Keratinocyte (primary cell): ENCODE results near the gene MXRA8. TPM values are rescaled to one million over a fixed set of nuclear protein-coding genes. Genes with fewer than 3 reads are reported as not detected.

ENCODE experiments used
- DNase-seq: peaks from one replicate; pipeline ENCODE4 v3.0.0-alpha.2; 2011; ENCODE audit warnings: low read depth, missing footprints, low spot score
- FAIRE-seq: peaks from 2 replicates; lab custom pipeline; 2011; peaks lifted over from hg19 to GRCh38; lab: Jason Lieb, UNC
- H2AFZ ChIP-seq: 2 replicates; pipeline ENCODE4 v1.6.0; 2012; ENCODE audit warnings: low read length, control low read depth, inconsistent platforms; ENCODE audit not compliant: control insufficient read depth
- H3K27ac ChIP-seq: 2 replicates; pipeline ENCODE4 v1.5.1; 2011; ENCODE audit warnings: low read length; ENCODE audit not compliant: control insufficient read depth, insufficient read depth
- H3K27me3 ChIP-seq: 3 replicates; pipeline ENCODE4 v1.6.0; 2011; ENCODE audit warnings: low read length; ENCODE audit not compliant: control insufficient read depth, insufficient read depth; ENCODE audit errors: extremely low read depth
- H3K36me3 ChIP-seq, 2 experiments: 2 replicates in 1 of 2; 3 replicates in 1 of 2; pipeline ENCODE4 v1.5.1; 2011; ENCODE audit warnings: low read length in 2 of 2, mild to moderate bottlenecking in 1 of 2; ENCODE audit not compliant: control insufficient read depth in 2 of 2, insufficient read depth in 2 of 2; ENCODE audit errors: extremely low read depth in 1 of 2
- H3K4me1 ChIP-seq: 3 replicates; pipeline ENCODE4 v1.5.1; 2011; ENCODE audit warnings: low read length; ENCODE audit not compliant: control insufficient read depth, insufficient read depth; ENCODE audit errors: extremely low read depth
- H3K4me2 ChIP-seq: 3 replicates; pipeline ENCODE4 v1.6.0; 2011; ENCODE audit warnings: low read depth, low read length; ENCODE audit not compliant: control insufficient read depth, insufficient read depth; ENCODE audit errors: extremely low read depth
- H3K4me3 ChIP-seq, 3 experiments: fragments of 200-600 bp in 1 of 3; sonication (generic) in 1 of 3; 2 replicates in 2 of 3; 3 replicates in 1 of 3; pipeline ENCODE4 v1.5.1; 2011 to 2016; ENCODE audit warnings: low read length in 3 of 3, mild to moderate bottlenecking in 3 of 3, control low read depth in 2 of 3, inconsistent platforms in 1 of 3, low read depth in 1 of 3, mixed read lengths in 1 of 3, mixed run types in 1 of 3, moderate library complexity in 1 of 3; ENCODE audit not compliant: control insufficient read depth in 2 of 3, insufficient read depth in 2 of 3; ENCODE audit errors: extremely low read depth in 1 of 3
- H3K79me2 ChIP-seq: 2 replicates; pipeline ENCODE4 v1.6.0; 2012; ENCODE audit warnings: low read length; ENCODE audit not compliant: control insufficient read depth, insufficient read depth
- H3K9ac ChIP-seq: 3 replicates; pipeline ENCODE4 v1.6.0; 2011; ENCODE audit warnings: low read length; ENCODE audit not compliant: control insufficient read depth, insufficient read depth; ENCODE audit errors: extremely low read depth
- H3K9me1 ChIP-seq: 3 replicates; pipeline ENCODE4 v1.6.0; 2011; ENCODE audit warnings: low read length; ENCODE audit not compliant: control insufficient read depth, insufficient read depth; ENCODE audit errors: extremely low read depth
- H3K9me3 ChIP-seq: 2 replicates; pipeline ENCODE4 v1.5.1; 2012; ENCODE audit warnings: low read depth, low read length; ENCODE audit not compliant: control insufficient read depth
- H4K20me1 ChIP-seq: 3 replicates; pipeline ENCODE4 v1.6.0; 2011; ENCODE audit warnings: low read length; ENCODE audit not compliant: control insufficient read depth, insufficient read depth; ENCODE audit errors: extremely low read depth
- EZH2 ChIP-seq: IDR thresholded peaks from one replicate; pipeline ENCODE4 v1.6.1; 2012; ENCODE audit warnings: inconsistent platforms, mild to moderate bottlenecking, low read length, moderate library complexity
- dilution Hi-C: fragments of 300-500 bp; cut with MboI; formaldehyde crosslinking; loops from one replicate; pipeline ENCODE4 v1.7.0; 2020; ENCODE audit warnings: low sequenced_read_pairs; ENCODE audit not compliant: extremely low pct_ligation_motif_present
- polyA plus RNA-seq, 5 experiments: library from polyadenylated mRNA; depleted of rRNA in 3 of 5; stranded (reverse) in 3 of 5; stranded (forward) in 1 of 5; unstranded in 1 of 5; fragments of >200 nt; gene quantifications; 1 replicate in 1 of 5; 2 replicates in 3 of 5; 3 replicates in 1 of 5; pipeline versions ENCODE4 v1.2.1 to v1.2.3, GENCODE V29; 2011 to 2012; ENCODE audit warnings: missing spikeins in 2 of 5, low read depth in 1 of 5, low replicate concordance in 1 of 5
- TF ChIP-seq, protein P1 (sequence below), 3 experiments: IDR thresholded peaks in 1 of 3; conservative IDR thresholded peaks in 1 of 3; optimal IDR thresholded peaks in 1 of 3; 2 replicates in 2 of 3; 3 replicates in 1 of 3; pipeline versions ENCODE3 to v1.5.1; 2011; ENCODE audit warnings: low read length in 3 of 3, mild to moderate bottlenecking in 3 of 3, moderate library complexity in 2 of 3, control low read depth in 1 of 3, inconsistent platforms in 1 of 3; ENCODE audit not compliant: insufficient read depth in 2 of 3; ENCODE audit errors: extremely low read depth in 1 of 3

MXRA8 gene
- polyA plus RNA-seq, 1 donor (not counting 4 experiments of a cell fraction or from before 2014, with no cell fraction given) = not detected

DNA sequence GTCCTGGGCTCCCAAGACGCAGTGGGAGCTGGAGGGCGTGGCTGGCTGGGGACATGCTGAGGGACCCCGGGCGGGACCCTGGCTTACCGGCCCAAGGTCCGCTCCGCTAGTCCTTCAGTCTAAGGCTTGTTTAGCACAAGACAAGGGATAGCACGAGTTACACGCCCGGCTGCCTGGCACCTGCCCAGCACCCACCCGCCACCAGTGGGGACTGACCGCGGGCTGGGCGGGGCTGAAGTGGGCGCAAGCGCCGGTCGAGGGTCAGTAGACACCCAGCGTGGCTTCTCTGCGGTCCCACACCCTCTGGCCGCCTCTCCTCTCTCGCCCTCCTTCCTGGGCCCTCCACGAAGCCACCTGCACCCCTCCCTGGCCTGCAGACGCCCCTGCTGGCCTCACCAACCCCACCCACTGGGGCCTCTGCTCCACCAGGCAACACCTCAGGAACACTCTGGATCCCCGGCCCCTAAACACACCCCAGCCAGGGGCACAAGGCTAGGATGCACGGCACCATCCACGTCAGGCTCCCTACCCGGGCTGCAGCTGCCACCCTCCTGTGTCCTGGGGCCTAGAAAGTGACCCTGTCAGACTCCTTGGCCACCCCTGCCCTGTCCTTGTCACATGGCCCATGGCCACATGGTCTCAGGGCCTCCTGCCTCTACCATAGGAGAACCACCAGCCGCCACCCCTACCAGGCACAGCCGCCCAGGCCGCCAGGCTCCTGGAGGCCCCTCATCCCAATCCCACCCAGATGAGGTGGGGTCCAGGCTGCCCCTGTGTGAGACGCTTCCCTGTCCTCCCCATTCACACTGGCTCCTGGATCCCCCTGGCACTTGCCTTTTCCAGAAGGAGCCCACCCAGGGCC lies 21.2 kb downstream of the MXRA8 start:
- Histone ChIP-seq H3K79me2 (peaks cover 16% of the 10 kb centered on the region), H3K27ac (no peak overlapping the region), H4K20me1 (peaks cover 38% of the 10 kb centered on the region), H3K4me1 (peaks cover 23% of the 10 kb centered on the region), H3K9me1 (no peaks in the 10 kb centered on the region), H3K27me3 (peaks cover 5% of the 10 kb centered on the region), H2AFZ (no peak overlapping the region), H3K36me3 (peaks cover 13 to 30% of the 10 kb centered on the region in 2 experiments), H3K4me3 (no peak overlapping the region), H3K4me2 (no peak overlapping the region), H3K9ac (no peak overlapping the region), H3K9me3 (no peaks in the 10 kb centered on the region)
- dilution Hi-C loops = no loop called here
- FAIRE-seq (no peak), DNase-seq (no peak)
- TF ChIP-seq, protein P1, sequence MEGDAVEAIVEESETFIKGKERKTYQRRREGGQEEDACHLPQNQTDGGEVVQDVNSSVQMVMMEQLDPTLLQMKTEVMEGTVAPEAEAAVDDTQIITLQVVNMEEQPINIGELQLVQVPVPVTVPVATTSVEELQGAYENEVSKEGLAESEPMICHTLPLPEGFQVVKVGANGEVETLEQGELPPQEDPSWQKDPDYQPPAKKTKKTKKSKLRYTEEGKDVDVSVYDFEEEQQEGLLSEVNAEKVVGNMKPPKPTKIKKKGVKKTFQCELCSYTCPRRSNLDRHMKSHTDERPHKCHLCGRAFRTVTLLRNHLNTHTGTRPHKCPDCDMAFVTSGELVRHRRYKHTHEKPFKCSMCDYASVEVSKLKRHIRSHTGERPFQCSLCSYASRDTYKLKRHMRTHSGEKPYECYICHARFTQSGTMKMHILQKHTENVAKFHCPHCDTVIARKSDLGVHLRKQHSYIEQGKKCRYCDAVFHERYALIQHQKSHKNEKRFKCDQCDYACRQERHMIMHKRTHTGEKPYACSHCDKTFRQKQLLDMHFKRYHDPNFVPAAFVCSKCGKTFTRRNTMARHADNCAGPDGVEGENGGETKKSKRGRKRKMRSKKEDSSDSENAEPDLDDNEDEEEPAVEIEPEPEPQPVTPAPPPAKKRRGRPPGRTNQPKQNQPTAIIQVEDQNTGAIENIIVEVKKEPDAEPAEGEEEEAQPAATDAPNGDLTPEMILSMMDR (optimal IDR thresholded peaks at IDR 0.05 in 1 of 3, IDR thresholded peaks at IDR 0.05 in 1 of 3, conservative IDR thresholded peaks at IDR 0.05 in 1 of 3; ENCODE audit: extremely low read depth in 1 of 3, insufficient read depth in 2 of 3, low read length in 3 of 3) = no peak
- TF ChIP-seq EZH2 = no peak

DNA sequence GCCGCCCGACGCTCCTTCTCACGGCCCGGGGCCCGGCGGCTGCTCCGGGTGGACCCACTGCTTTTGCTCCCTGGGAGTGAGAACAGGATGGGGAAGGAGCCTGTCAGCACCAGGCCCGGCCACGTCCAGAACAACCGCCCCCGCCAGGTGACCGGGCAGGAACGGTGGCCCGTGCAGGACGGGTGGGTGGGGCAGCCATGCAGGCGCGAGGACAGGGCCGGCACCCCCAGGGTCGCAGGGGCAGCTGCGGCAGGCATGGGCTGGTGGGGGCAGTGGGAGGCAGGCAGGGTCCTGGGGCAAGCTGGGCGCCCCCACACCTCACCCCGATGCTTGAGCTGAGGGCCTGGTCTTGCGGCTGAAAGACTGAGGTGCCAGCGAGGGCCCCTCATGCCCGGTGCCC lies 21.9 kb downstream of the MXRA8 start:
- dilution Hi-C loops = no loop called here
- H3K36me3 ChIP-seq = peaks cover 12 to 24% of the 10 kb centered on the region in 2 experiments

More for the DNA sequence above, 21.9 kb downstream of the MXRA8 start:
- DNase-seq = no peak
- Histone ChIP-seq H2AFZ (no peak overlapping the region), H3K4me3 (no peak overlapping the region), H3K9me3 (no peaks in the 10 kb centered on the region), H3K4me2 (no peak overlapping the region), H3K27ac (no peak overlapping the region), H3K9ac (no peak overlapping the region), H3K4me1 (peaks cover 28% of the 10 kb centered on the region), H3K27me3 (peaks cover 7% of the 10 kb centered on the region), H3K79me2 (peaks cover 12% of the 10 kb centered on the region), H3K9me1 (no peaks in the 10 kb centered on the region), H4K20me1 (peaks cover 40% of the 10 kb centered on the region)
- TF ChIP-seq EZH2 = no peak
- TF ChIP-seq, protein P1 (optimal IDR thresholded peaks at IDR 0.05 in 1 of 3, IDR thresholded peaks at IDR 0.05 in 1 of 3, conservative IDR thresholded peaks at IDR 0.05 in 1 of 3; ENCODE audit: extremely low read depth in 1 of 3, insufficient read depth in 2 of 3, low read length in 3 of 3) = no peak
- no peak for FAIRE-seq
